ENCODE results near the gene SCD5. TPM values are rescaled to one million over a fixed set of nuclear protein-coding genes. Genes with fewer than 3 reads are reported as not detected.

The SCD5 gene
- total RNA-seq, 2 experiments from 2014 or later, result 0.47 to 0.76 TPM

DNA sequence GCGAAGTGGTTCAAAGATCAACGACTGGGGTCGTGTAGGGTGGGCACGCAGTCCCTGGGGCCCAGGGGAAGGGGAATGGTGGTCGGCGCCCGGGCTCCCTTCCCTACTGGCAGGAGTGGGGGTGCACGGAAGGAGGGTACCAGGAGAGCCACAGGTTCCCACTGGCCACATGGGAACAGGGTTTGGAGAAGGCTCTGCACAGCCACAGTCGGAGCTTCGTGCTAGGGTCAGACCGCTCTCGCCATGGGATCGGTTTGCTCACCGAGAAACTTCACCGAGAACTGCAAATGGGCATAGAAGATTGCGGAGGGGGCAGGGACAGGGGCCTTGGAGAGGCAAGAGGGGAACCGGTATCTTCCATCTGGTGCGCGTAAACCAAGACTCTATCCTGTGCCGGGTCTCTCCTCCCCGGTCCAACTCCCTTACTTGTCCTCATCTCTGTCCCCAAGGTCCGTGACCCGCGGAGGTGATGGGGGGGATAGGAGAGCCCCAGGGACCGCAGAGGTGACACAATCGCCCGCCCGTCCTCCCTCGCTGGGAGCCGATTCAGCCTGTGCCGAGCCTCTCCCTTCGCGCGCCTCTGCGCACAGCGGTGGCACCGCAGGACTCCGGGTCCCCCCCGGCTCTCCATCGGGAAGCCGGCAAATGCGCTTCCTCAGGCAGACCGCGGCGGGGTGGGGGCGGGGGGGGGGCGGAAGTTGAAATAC, 1.0 kb downstream of the SCD5 start:
- Histone ChIP-seq H2AFZ (ENCODE audit: low read length) (no peak overlapping the region), H3K36me3 (ENCODE audit: insufficient read depth, low read length) (no peaks in the 10 kb centered on the region), H3K9me2 (ENCODE audit: insufficient read depth, low read length) (no peaks in the 10 kb centered on the region), H3K79me2 (ENCODE audit: insufficient read depth, low read depth, low read length) (no peaks in the 10 kb centered on the region), H3K27ac (ENCODE audit: low read depth, low read length, poor library complexity, severe bottlenecking) (no peak overlapping the region), H3K4me3 (ENCODE audit: low read depth, low read length, poor library complexity, severe bottlenecking) (no peak overlapping the region), H3K9me3 (ENCODE audit: low read length) (no peaks in the 10 kb centered on the region), H4K20me1 (ENCODE audit: insufficient read depth, low read length) (0 out of 2 replicates have a peak, but pooled peaks cover 3% of the 10 kb centered on the region), H3K4me1 (ENCODE audit: insufficient read depth, low read length, poor library complexity, severe bottlenecking) (peaks cover 10% of the 10 kb centered on the region), H3K4me2 (ENCODE audit: low read length) (no peak overlapping the region)
- ChIA-PET CTCF (ENCODE audit: unreplicated experiment) (interaction anchor here (0.6 kb wide), 1 partner anchor 453 kb away, joined by 6 read pairs; no protein-coding TSS in a partner anchor), POLR2A (no interaction called here)
- intact Hi-C loops (cut with micrococcal nuclease; ENCODE audit: unreplicated experiment), result no loop called here
- no TSS peak for BruUV-seq (replicated peaks)
- TF ChIP-seq EZH2phosphoT487 (IDR thresholded peaks at IDR 0.05; ENCODE audit: borderline replicate concordance, low read depth, low read length) (no peak), CTCF (conservative IDR thresholded peaks at IDR 0.05; ENCODE audit: low read length) (no peak)
- DNase-seq (ENCODE audit: low spot score), result no peak

GRCh38 chr4:82797040-82797404, 1.6 kb downstream of the SCD5 start:
- no peak overlapping the region for H3K4me2 ChIP-seq (ENCODE audit: low read length)
- H3K4me3 ChIP-seq (ENCODE audit: low read depth, low read length, poor library complexity, severe bottlenecking), result no peak overlapping the region
- no peak for TF ChIP-seq EZH2phosphoT487 (IDR thresholded peaks at IDR 0.05; ENCODE audit: borderline replicate concordance, low read depth, low read length)
- TF ChIP-seq CTCF (conservative IDR thresholded peaks at IDR 0.05; ENCODE audit: low read length), result no peak
- no peaks in the 10 kb centered on the region for H3K79me2 ChIP-seq (ENCODE audit: insufficient read depth, low read depth, low read length)
- H3K9me2 ChIP-seq (ENCODE audit: insufficient read depth, low read length), result no peaks in the 10 kb centered on the region
- no peak overlapping the region for H2AFZ ChIP-seq (ENCODE audit: low read length)
- ChIA-PET POLR2A (no interaction called here), CTCF (ENCODE audit: unreplicated experiment) (no interaction called here)
- no peaks in the 10 kb centered on the region for H3K36me3 ChIP-seq (ENCODE audit: insufficient read depth, low read length)
- no peaks in the 10 kb centered on the region for H3K9me3 ChIP-seq (ENCODE audit: low read length)
- H3K4me1 ChIP-seq (ENCODE audit: insufficient read depth, low read length, poor library complexity, severe bottlenecking), result peaks cover 10% of the 10 kb centered on the region
- no peak for DNase-seq (ENCODE audit: low spot score)
- no TSS peak for BruUV-seq (replicated peaks)
- intact Hi-C loops (cut with micrococcal nuclease; ENCODE audit: unreplicated experiment), result no loop called here
- H3K27ac ChIP-seq (ENCODE audit: low read depth, low read length, poor library complexity, severe bottlenecking), result no peak overlapping the region
- H4K20me1 ChIP-seq (ENCODE audit: insufficient read depth, low read length), result 0 out of 2 replicates have a peak, but pooled peaks cover 3% of the 10 kb centered on the region

DNA sequence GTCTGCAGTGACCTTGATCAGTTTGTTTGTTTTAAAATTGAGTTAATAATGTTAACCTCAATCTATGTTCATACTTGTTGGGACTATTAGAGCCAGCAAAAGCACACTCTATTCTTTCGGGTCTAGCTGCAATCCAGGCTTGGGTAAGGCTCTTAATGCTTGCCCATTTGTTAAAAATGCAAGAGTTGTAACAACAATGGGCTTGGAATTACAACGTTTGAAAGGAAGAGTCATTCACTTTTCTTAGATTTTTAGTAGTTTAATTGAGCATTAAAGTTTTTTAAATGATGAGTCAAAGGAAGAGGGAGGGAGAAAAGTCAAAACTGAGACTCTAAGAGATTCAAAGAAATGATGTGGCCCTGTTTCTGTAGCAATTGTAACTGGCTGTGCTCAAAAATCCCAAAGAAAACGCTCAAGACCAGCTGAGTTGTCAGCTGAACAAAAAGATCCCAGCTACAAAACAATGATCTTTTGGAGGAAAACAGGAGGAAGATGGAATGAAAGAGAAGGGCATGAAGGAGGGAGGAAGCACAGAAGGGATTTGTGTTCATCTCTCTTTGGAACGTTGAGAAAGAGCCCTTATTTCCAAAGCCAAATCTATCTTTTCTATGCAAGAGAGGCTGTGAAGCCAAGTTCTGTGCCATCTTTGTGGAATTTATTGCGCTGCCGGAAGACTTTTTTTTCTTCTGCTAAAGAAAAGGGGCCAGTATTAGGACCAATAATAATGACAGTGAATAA, 5.5 kb downstream of the SCD5 start:
- Histone ChIP-seq H3K4me2 (ENCODE audit: low read length) (no peak overlapping the region), H2AFZ (ENCODE audit: low read length) (no peak overlapping the region), H3K79me2 (ENCODE audit: insufficient read depth, low read depth, low read length) (no peaks in the 10 kb centered on the region), H3K27ac (ENCODE audit: low read depth, low read length, poor library complexity, severe bottlenecking) (no peak overlapping the region), H3K4me3 (ENCODE audit: low read depth, low read length, poor library complexity, severe bottlenecking) (no peak overlapping the region), H3K9me2 (ENCODE audit: insufficient read depth, low read length) (no peaks in the 10 kb centered on the region), H3K9me3 (ENCODE audit: low read length) (no peaks in the 10 kb centered on the region), H3K4me1 (ENCODE audit: insufficient read depth, low read length, poor library complexity, severe bottlenecking) (no peaks in the 10 kb centered on the region), H3K36me3 (ENCODE audit: insufficient read depth, low read length) (no peaks in the 10 kb centered on the region), H4K20me1 (ENCODE audit: insufficient read depth, low read length) (no peaks in the 10 kb centered on the region)
- no TSS peak for BruUV-seq (replicated peaks)
- POLR2A ChIA-PET, result interaction anchor here (0.6 kb wide), 2 partner anchors 9 to 15 kb away, joined by 3 to 4 read pairs; no protein-coding TSS in a partner anchor
- DNase-seq (ENCODE audit: low spot score), result no peak
- intact Hi-C loops (cut with micrococcal nuclease; ENCODE audit: unreplicated experiment), result no loop called here
- TF ChIP-seq EZH2phosphoT487 (IDR thresholded peaks at IDR 0.05; ENCODE audit: borderline replicate concordance, low read depth, low read length) (no peak), CTCF (conservative IDR thresholded peaks at IDR 0.05; ENCODE audit: low read length) (no peak)
- CTCF ChIA-PET (ENCODE audit: unreplicated experiment), result no interaction called here

Data from OCI-LY7 (cell line).